ENCODE results near the gene ARID1A.

Gene ARID1A

GRCh38 chr1:26727476-26727875 is 31.7 kb downstream of the ARID1A start:
- no peak overlapping the region for H3K4me3 ChIP-seq (ENCODE audit: low read depth, low read length)
- in situ Hi-C loops (cut with HindIII; ENCODE audit: low sequenced_read_pairs): no loop called here
- TF ChIP-seq CTCF (IDR thresholded peaks at IDR 0.05; ENCODE audit: low read depth, low read length, missing control alignments): no peak
- DNase-seq (ENCODE audit: low read depth): no peak

- TF ChIP-seq CTCF (IDR thresholded peaks at IDR 0.05; ENCODE audit: low read depth, low read length, missing control alignments): no peak
- in situ Hi-C loops (cut with HindIII; ENCODE audit: low sequenced_read_pairs): no loop called here
- no peak for DNase-seq (ENCODE audit: low read depth)
- H3K4me3 ChIP-seq (ENCODE audit: low read depth, low read length): no peak overlapping the region
Measured at GRCh38 chr1:26728645-26729044, 32.8 kb downstream of the ARID1A start.

- in situ Hi-C loops (cut with HindIII; ENCODE audit: low sequenced_read_pairs): no loop called here
- no peak overlapping the region for H3K4me3 ChIP-seq (ENCODE audit: low read depth, low read length)
- TF ChIP-seq CTCF (IDR thresholded peaks at IDR 0.05; ENCODE audit: low read depth, low read length, missing control alignments): no peak
- no peak for DNase-seq (ENCODE audit: low read depth)
Measured at GRCh38 chr1:26729633-26730032, 33.8 kb downstream of the ARID1A start.

GRCh38 chr1:26730695-26731094 is 34.9 kb downstream of the ARID1A start:
- H3K4me3 ChIP-seq (ENCODE audit: low read depth, low read length): no peak overlapping the region
- DNase-seq (ENCODE audit: low read depth): no peak
- TF ChIP-seq CTCF (IDR thresholded peaks at IDR 0.05; ENCODE audit: low read depth, low read length, missing control alignments): no peak
- in situ Hi-C loops (cut with HindIII; ENCODE audit: low sequenced_read_pairs): no loop called here

- TF ChIP-seq CTCF (IDR thresholded peaks at IDR 0.05; ENCODE audit: low read depth, low read length, missing control alignments): no peak
- in situ Hi-C loops (cut with HindIII; ENCODE audit: low sequenced_read_pairs): no loop called here
- no peak for DNase-seq (ENCODE audit: low read depth)
- H3K4me3 ChIP-seq (ENCODE audit: low read depth, low read length): no peak overlapping the region
Measured at GRCh38 chr1:26731233-26731902, 35.6 kb downstream of the ARID1A start.

GRCh38 chr1:26733392-26733791 is 37.6 kb downstream of the ARID1A start:
- TF ChIP-seq CTCF (IDR thresholded peaks at IDR 0.05; ENCODE audit: low read depth, low read length, missing control alignments): no peak
- in situ Hi-C loops (cut with HindIII; ENCODE audit: low sequenced_read_pairs): no loop called here
- H3K4me3 ChIP-seq (ENCODE audit: low read depth, low read length): no peak overlapping the region
- no peak for DNase-seq (ENCODE audit: low read depth)
